ENCODE measurements around the gene FOXP1. TPM values are rescaled to one million over a fixed set of nuclear protein-coding genes. Genes with fewer than 3 reads are reported as not detected.

Gene FOXP1
- total RNA-seq, 1 donor = 55.7 TPM

DNA sequence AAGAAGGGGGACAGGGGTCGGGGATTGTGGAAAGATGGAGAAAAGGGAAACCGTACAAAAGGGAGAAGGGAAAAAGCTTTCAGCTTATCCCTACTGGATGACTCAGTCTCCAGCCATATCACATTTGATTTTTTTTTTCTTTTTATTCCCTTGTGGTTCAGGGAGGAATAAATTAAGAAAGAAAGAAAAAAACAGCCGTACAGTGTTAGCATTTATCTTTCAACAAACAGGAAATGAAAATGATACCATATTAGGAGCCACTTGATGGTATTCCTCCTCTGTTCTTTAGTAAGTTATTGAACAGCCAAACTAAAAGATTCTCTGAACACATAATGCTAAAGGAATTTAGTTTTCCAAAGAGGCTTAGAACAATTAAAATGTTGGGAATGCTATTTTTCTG lies 594.4 kb downstream of the FOXP1 start:
- TF ChIP-seq, protein P1, sequence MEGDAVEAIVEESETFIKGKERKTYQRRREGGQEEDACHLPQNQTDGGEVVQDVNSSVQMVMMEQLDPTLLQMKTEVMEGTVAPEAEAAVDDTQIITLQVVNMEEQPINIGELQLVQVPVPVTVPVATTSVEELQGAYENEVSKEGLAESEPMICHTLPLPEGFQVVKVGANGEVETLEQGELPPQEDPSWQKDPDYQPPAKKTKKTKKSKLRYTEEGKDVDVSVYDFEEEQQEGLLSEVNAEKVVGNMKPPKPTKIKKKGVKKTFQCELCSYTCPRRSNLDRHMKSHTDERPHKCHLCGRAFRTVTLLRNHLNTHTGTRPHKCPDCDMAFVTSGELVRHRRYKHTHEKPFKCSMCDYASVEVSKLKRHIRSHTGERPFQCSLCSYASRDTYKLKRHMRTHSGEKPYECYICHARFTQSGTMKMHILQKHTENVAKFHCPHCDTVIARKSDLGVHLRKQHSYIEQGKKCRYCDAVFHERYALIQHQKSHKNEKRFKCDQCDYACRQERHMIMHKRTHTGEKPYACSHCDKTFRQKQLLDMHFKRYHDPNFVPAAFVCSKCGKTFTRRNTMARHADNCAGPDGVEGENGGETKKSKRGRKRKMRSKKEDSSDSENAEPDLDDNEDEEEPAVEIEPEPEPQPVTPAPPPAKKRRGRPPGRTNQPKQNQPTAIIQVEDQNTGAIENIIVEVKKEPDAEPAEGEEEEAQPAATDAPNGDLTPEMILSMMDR (IDR thresholded peaks at IDR 0.05; ENCODE audit: insufficient read depth, low read depth, low read length) = no peak
- no peak overlapping the region for H3K4me3 ChIP-seq (ENCODE audit: low read depth, low read length)
- peak; percentile 68 for DNase-seq (ENCODE audit: low read depth)

DNA sequence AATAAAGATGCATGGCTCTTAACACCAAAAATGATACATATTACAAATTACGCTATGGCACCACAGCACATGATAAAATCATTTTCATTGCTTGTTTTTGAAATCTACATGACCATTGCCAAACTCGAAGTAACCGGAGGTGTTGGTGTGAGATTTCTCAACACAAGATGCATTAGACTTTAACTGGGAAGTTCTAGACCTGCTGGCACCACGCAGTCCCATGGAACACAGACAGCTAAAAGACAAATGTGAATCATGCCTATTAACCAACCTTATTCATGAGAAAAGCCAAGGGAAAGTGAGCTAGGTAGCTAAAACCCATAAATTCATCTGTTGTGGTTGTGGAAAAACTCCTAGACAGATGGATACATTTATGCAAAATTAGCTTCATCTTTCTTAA lies 595.4 kb downstream of the FOXP1 start:
- H3K4me3 ChIP-seq (ENCODE audit: low read depth, low read length) = no peak overlapping the region
- TF ChIP-seq, protein P1 (IDR thresholded peaks at IDR 0.05; ENCODE audit: insufficient read depth, low read depth, low read length) = no peak
- DNase-seq (ENCODE audit: low read depth) = no peak

DNA sequence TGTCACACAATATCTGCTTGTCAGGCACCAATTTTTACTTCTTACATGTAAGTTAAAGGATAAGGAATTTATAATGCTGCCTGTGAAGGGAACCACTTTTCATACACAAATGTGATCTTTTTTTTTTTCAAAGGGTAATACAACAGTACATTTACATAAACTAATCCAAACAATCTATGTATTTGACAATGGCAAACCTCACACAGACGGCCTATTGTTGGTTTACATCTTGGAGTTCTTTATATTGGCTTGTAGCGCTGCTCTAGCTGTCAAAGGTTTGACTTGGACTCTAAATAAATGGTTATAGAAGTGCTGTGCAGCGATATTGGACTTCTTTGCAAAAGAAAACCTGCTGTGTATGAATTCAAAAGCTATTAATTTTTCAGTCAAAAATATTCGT lies 598.0 kb downstream of the FOXP1 start:
- TF ChIP-seq, protein P1 (IDR thresholded peaks at IDR 0.05; ENCODE audit: insufficient read depth, low read depth, low read length) = no peak
- H3K4me3 ChIP-seq (ENCODE audit: low read depth, low read length) = no peak overlapping the region
- no peak for DNase-seq (ENCODE audit: low read depth)

DNA sequence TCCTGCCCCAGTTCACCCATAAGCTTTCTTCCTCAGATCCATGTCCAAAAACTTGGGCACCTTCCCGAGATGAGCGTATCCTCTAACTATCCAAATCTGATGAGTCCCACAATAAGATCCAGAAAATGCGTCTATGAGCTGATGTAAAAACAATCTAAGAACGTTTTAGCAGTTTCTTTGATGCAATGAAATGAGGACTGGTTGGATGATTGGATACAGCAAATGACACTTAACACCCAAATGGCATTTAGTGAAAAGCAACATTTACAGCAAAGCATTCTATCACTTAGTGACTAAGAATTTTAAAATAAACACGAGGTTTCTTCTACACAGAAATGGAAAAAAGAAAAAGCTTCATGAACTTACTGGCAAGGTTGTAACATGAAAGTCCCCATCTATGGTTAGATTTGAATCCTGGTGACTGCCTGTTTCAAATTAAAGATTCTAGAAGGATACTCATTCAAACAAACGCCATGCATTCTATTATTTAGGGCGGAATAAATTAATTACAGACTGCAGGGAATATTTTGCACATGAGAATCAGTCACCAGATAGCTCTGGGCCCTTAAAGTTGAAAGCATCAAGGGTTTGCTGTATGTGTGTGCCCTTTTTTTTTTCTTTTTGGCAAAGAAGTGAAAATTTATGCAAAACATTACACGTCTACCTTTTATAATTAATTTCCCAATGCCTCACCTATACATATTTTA lies 598.6 kb downstream of the FOXP1 start:
- TF ChIP-seq, protein P1 (IDR thresholded peaks at IDR 0.05; ENCODE audit: insufficient read depth, low read depth, low read length) = no peak
- no peak overlapping the region for H3K4me3 ChIP-seq (ENCODE audit: low read depth, low read length)
- no peak for DNase-seq (ENCODE audit: low read depth)

DNA sequence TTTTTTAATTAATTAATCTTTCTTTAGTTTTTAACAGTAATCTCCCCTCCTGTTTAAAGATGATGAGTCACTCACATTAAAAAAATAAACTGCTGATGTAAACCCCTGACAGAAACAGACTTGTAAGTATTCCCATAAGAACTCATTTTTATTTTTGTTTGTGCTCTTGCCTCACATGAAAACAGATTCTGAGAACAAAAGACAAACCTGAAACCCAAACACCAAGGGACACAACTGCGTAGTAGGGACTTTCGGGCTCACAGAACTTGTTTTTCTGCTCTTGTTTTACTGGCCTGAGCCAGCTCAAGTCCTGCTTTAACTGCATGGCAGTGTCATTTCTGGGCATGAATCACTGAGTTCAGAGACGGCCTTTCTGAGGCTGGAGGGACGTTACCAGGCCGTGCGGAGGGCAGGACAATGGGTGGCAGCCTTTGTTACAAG lies 600.8 kb downstream of the FOXP1 start:
- DNase-seq (ENCODE audit: low read depth) = peak; percentile 89
- TF ChIP-seq, protein P1 (IDR thresholded peaks at IDR 0.05; ENCODE audit: insufficient read depth, low read depth, low read length) = no peak
- H3K4me3 ChIP-seq (ENCODE audit: low read depth, low read length) = no peak overlapping the region

DNA sequence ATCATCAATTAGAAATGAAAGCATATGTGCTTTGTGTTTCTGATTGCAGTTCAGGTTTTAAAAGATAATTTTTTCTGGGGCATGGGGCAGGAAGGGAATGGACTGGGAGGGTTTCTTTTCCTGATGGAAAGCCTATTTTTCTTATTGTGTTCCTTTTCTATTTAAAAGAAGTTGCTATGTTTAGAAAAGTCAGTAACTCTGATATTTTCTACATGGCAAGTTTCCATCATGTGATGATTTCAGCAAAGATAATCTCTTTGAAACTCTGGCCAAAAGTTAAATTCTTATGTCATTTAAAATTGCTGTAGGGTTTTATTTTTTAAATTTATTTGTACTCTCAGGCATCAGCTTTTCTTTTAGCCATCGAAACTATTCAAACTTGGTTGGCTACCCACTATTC lies 601.2 kb downstream of the FOXP1 start:
- DNase-seq (ENCODE audit: low read depth) = peak; percentile 66
- H3K4me3 ChIP-seq (ENCODE audit: low read depth, low read length) = no peak overlapping the region
- TF ChIP-seq, protein P1 (IDR thresholded peaks at IDR 0.05; ENCODE audit: insufficient read depth, low read depth, low read length) = no peak
